ENCODE results near the gene PTPRD. TPM values are rescaled to one million over a fixed set of nuclear protein-coding genes. Genes with fewer than 3 reads are reported as not detected.

Gene PTPRD
- total and polyA plus RNA-seq, 2 of the 4 experiments (the other 2 are of a cell fraction): 0.07 to 0.18 TPM

DNA sequence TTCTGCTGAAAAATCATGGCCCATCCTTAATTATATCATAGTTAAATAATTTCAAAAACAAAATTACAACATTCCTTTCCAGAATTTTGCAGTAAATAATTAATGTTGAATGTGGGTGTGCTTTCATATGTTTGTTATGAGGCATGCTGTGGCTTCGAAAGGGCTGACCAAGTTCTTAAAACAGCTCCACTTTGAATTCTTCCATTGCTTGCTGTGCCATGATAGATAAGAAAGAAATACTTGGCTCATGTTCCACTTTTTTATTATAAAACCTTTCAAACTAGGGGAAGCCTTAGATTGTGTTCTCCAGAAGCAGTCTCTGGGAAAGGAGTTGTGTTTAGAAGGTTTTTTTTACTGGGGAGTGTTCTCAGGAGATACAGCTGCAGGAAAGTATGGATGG, 1534.5 kb downstream of the PTPRD start:
- BruUV-seq (replicated peaks): no TSS peak
- no peak overlapping the region for H3K56ac ChIP-seq (ENCODE audit: extremely low read depth, insufficient read depth, low read length)
- ChIA-PET CTCF (no interaction called here), POLR2A (ENCODE audit: unreplicated experiment) (no interaction called here)
- no peak overlapping the region for H2BK15ac ChIP-seq (ENCODE audit: low read depth, low read length)
- H4K8ac ChIP-seq (ENCODE audit: low read depth in 2 of 2, low read length in 2 of 2): no peak overlapping the region
- H3K4me1 ChIP-seq (ENCODE audit: control insufficient read depth, insufficient read depth, low read length): no peaks in the 10 kb centered on the region
- intact Hi-C loops (cut with micrococcal nuclease) (no loop called here), dilution Hi-C loops (cut with HindIII; ENCODE audit: low sequenced_read_pairs, unreplicated experiment) (no loop called here), in situ Hi-C loops (cut with MboI; ENCODE audit: low sequenced_read_pairs) (no loop called here)
- no peak overlapping the region for H2AFZ ChIP-seq (replicated peaks; ENCODE audit: low read length, poor library complexity)
- H3K4me2 ChIP-seq (ENCODE audit: low read depth, low read length): no peak overlapping the region
- H4K5ac ChIP-seq (ENCODE audit: low read depth, low read length): no peak overlapping the region
- H3K79me1 ChIP-seq (ENCODE audit: low read depth in 1 of 2, low read length in 2 of 2): no peaks in the 10 kb centered on the region
- no peaks in the 10 kb centered on the region for H4K20me1 ChIP-seq (ENCODE audit: insufficient read depth, low read length)
- H3K4ac ChIP-seq (ENCODE audit: low read depth, low read length): no peak overlapping the region
- H3K9ac ChIP-seq (ENCODE audit: low read depth, low read length): no peak overlapping the region
- ATAC-seq (ENCODE audit: low read depth) (no peak), DNase-seq (no peak)
- H3K27me3 ChIP-seq (ENCODE audit: control insufficient read depth, insufficient read depth, low read length): no peaks in the 10 kb centered on the region
- no CpG with 5 or more reads among the region's 1 CpG for WGBS, 2 experiments (ENCODE audit: extremely low coverage in 2 of 2, insufficient read length in 1 of 2)
- H4K91ac ChIP-seq (ENCODE audit: insufficient read depth, low read depth, low read length): no peak overlapping the region
- 0 out of 2 replicates have a peak, but pooled peaks cover 2% of the 10 kb centered on the region for H3K9me3 ChIP-seq (ENCODE audit: control insufficient read depth, insufficient read depth, low read length)
- H2AK9ac ChIP-seq (replicated peaks; ENCODE audit: low read depth, low read length, poor library complexity): no peak overlapping the region
- H3K14ac ChIP-seq (replicated peaks; ENCODE audit: low read depth, low read length): no peak overlapping the region
- no peaks in the 10 kb centered on the region for H3K36me3 ChIP-seq (ENCODE audit: control insufficient read depth, insufficient read depth, low read length)
- no peak overlapping the region for H3K18ac ChIP-seq (ENCODE audit: low read depth, low read length)
- TF ChIP-seq, protein P1, sequence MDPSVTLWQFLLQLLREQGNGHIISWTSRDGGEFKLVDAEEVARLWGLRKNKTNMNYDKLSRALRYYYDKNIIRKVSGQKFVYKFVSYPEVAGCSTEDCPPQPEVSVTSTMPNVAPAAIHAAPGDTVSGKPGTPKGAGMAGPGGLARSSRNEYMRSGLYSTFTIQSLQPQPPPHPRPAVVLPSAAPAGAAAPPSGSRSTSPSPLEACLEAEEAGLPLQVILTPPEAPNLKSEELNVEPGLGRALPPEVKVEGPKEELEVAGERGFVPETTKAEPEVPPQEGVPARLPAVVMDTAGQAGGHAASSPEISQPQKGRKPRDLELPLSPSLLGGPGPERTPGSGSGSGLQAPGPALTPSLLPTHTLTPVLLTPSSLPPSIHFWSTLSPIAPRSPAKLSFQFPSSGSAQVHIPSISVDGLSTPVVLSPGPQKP (IDR thresholded peaks at IDR 0.05; ENCODE audit: borderline replicate concordance, low read depth, low read length): no peak
- TF ChIP-seq, protein P2, sequence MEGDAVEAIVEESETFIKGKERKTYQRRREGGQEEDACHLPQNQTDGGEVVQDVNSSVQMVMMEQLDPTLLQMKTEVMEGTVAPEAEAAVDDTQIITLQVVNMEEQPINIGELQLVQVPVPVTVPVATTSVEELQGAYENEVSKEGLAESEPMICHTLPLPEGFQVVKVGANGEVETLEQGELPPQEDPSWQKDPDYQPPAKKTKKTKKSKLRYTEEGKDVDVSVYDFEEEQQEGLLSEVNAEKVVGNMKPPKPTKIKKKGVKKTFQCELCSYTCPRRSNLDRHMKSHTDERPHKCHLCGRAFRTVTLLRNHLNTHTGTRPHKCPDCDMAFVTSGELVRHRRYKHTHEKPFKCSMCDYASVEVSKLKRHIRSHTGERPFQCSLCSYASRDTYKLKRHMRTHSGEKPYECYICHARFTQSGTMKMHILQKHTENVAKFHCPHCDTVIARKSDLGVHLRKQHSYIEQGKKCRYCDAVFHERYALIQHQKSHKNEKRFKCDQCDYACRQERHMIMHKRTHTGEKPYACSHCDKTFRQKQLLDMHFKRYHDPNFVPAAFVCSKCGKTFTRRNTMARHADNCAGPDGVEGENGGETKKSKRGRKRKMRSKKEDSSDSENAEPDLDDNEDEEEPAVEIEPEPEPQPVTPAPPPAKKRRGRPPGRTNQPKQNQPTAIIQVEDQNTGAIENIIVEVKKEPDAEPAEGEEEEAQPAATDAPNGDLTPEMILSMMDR (conservative IDR thresholded peaks at IDR 0.05; ENCODE audit: low read depth, low read length): no peak
- TF ChIP-seq MAZ (IDR thresholded peaks at IDR 0.05; ENCODE audit: borderline replicate concordance, low read depth, low read length) (no peak), RCOR1 (IDR thresholded peaks at IDR 0.05; ENCODE audit: insufficient replicate concordance, low read length) (no peak), RFX5 (IDR thresholded peaks at IDR 0.05; ENCODE audit: low read depth, low read length) (no peak), MXI1 (IDR thresholded peaks at IDR 0.05; ENCODE audit: borderline replicate concordance, low read depth, low read length) (no peak), CHD1 (IDR thresholded peaks at IDR 0.05; ENCODE audit: low read depth, low read length) (no peak), FOS (IDR thresholded peaks at IDR 0.05; ENCODE audit: low read depth, low read length) (no peak), MAFK (IDR thresholded peaks at IDR 0.05; ENCODE audit: low read depth, low read length) (no peak), RAD21 (IDR thresholded peaks at IDR 0.05; ENCODE audit: low read length) (no peak), SMC3 (IDR thresholded peaks at IDR 0.05; ENCODE audit: low read depth, low read length) (no peak), BHLHE40 (IDR thresholded peaks at IDR 0.05; ENCODE audit: low read depth, low read length) (no peak), POLR2A (IDR thresholded peaks at IDR 0.05; ENCODE audit: low read depth, low read length) (no peak)
- H3K4me3 ChIP-seq (ENCODE audit: insufficient read depth, low read depth, low read length): no peak overlapping the region
- no peak overlapping the region for H2AK5ac ChIP-seq (ENCODE audit: low read depth, low read length)
- no peak overlapping the region for H2BK120ac ChIP-seq (ENCODE audit: low read depth, low read length)
- no peak overlapping the region for H2BK20ac ChIP-seq (ENCODE audit: low read depth, low read length)
- no peaks in the 10 kb centered on the region for H3K9me1 ChIP-seq (ENCODE audit: insufficient read depth, low read length)
- no peak overlapping the region for H3K27ac ChIP-seq (ENCODE audit: insufficient read depth, low read length)
- no peak overlapping the region for H2BK5ac ChIP-seq (ENCODE audit: low read depth, low read length, poor library complexity, severe bottlenecking)
- no peak overlapping the region for H3K23ac ChIP-seq (ENCODE audit: low read depth, low read length)
